Left lung (tissue), 10 donors: Measurements from ENCODE around the gene FRMD4A. TPM values are rescaled to one million over a fixed set of nuclear protein-coding genes. Genes with fewer than 3 reads are reported as not detected.

Source experiments
- ATAC-seq: fragments of 200-7000 bp; cut with Tn5 transposase; one replicate; pipeline ENCODE4 v1.9.1; 2020; ENCODE audit warnings: moderate library complexity
- DNase-seq, 4 donors: peaks; one replicate each; pipeline ENCODE4 v3.0.0-alpha.2; 2013 to 2020
- H3K27ac ChIP-seq, 2 donors: fragments of 200-600 bp; sonication (generic) in 1 of 2; one replicate each; pipeline versions ENCODE4 v1.5.0 to v1.8.0; 2020 to 2021
- H3K27me3 ChIP-seq, 2 donors: fragments of 200-600 bp; sonication (generic) in 1 of 2; one replicate each; pipeline versions ENCODE4 v1.5.0 to v1.8.0; 2020 to 2021
- H3K36me3 ChIP-seq, 2 donors: fragments of 200-600 bp; sonication (generic) in 1 of 2; one replicate each; pipeline versions ENCODE4 v1.5.0 to v1.8.0; 2020 to 2021
- H3K4me1 ChIP-seq, 2 donors: fragments of 200-600 bp; one replicate each; pipeline ENCODE4 v1.8.0; 2021
- H3K4me3 ChIP-seq, 2 donors: fragments of 200-600 bp; sonication (generic) in 1 of 2; one replicate each; pipeline versions ENCODE4 v1.5.0 to v1.8.0; 2020 to 2021; ENCODE audit warnings: mild to moderate bottlenecking in 1 of 2
- H3K9me3 ChIP-seq, 2 donors: fragments of 200-600 bp; sonication (generic) in 1 of 2; one replicate each; pipeline versions ENCODE4 v1.5.0 to v1.8.0; 2020 to 2021
- intact Hi-C, 2 donors: fragments of 100-400 bp; cut with DNase I; formaldehyde crosslinking; loops; one replicate each; pipeline versions ENCODE4 v1.11.2 to v1.14.2; 2022
- polyA plus RNA-seq, 6 donors: library from polyadenylated mRNA; unstranded; fragments of 120-200 nt; gene quantifications; one replicate each; pipeline ENCODE4 v1.2.1, GENCODE V29; 2013; ENCODE audit not compliant: insufficient read length in 6 of 6
- total RNA-seq, 2 donors: library from RNA; stranded (reverse); fragmentation: NEBNext Ultra II Directional; extraction: Animal tissue kit (Norgen Biotek cat#: 25700); gene quantifications; one replicate each; pipeline ENCODE4 v1.2.1, GENCODE V29; 2021
- TF ChIP-seq, protein P1 (sequence below), 2 donors: fragments of 200-600 bp; sonication (generic) in 1 of 2; IDR thresholded peaks; one replicate each; pipeline versions ENCODE4 v1.5.0 to v1.8.0; 2021; ENCODE audit warnings: antibody characterized with exemption in 2 of 2
- donor health status: DM: no; HTN: yes; CAD: no.
- donor health status: DM: no; HTN: no; CAD: no.

The FRMD4A gene
- total and polyA plus RNA-seq, 8 donors, result 33.9 to 62.8 (median 57.0) TPM

DNA sequence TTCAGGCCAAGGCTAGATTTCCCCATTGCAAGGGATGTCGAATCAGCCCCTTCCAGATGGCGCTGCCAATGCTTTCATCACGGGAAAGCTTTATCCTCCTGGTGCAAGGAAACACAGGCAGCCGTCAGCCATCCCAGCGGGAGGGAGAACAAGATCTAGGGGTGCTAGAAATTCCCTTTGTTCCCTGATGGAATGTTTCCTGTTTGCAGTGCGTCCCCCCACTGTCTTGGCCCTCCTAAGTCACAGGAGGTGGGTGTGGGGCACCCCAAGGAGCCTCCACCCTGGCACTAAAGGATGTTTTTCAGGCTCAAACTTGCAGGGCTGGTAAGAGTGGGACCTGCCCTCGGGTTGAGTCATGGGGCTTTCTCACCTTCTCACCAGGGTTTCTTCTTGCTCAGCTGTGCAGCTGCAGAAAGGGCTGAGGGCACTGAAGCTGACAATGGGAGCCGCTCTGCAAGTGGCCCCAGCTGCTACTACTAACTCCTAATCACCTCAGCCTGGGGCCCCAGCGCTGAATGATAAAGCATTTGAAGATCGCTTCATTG is 640.4 kb downstream of the FRMD4A start:
- intact Hi-C loops, result no loop called here
- H3K9me3 ChIP-seq, result no peaks in the 10 kb centered on the region
- H3K27ac ChIP-seq, result no peak overlapping the region
- TF ChIP-seq, protein P1, sequence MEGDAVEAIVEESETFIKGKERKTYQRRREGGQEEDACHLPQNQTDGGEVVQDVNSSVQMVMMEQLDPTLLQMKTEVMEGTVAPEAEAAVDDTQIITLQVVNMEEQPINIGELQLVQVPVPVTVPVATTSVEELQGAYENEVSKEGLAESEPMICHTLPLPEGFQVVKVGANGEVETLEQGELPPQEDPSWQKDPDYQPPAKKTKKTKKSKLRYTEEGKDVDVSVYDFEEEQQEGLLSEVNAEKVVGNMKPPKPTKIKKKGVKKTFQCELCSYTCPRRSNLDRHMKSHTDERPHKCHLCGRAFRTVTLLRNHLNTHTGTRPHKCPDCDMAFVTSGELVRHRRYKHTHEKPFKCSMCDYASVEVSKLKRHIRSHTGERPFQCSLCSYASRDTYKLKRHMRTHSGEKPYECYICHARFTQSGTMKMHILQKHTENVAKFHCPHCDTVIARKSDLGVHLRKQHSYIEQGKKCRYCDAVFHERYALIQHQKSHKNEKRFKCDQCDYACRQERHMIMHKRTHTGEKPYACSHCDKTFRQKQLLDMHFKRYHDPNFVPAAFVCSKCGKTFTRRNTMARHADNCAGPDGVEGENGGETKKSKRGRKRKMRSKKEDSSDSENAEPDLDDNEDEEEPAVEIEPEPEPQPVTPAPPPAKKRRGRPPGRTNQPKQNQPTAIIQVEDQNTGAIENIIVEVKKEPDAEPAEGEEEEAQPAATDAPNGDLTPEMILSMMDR (IDR thresholded peaks at IDR 0.05), result no peak
- DNase-seq, result no peak
- no peaks in the 10 kb centered on the region for H3K27me3 ChIP-seq
- peaks cover 0 to 14% of the 10 kb centered on the region in 2 donors for H3K4me1 ChIP-seq
- H3K4me3 ChIP-seq, result no peak overlapping the region
- no peak for ATAC-seq
- H3K36me3 ChIP-seq, result peaks cover 0 to 33% of the 10 kb centered on the region in 2 donors

DNA sequence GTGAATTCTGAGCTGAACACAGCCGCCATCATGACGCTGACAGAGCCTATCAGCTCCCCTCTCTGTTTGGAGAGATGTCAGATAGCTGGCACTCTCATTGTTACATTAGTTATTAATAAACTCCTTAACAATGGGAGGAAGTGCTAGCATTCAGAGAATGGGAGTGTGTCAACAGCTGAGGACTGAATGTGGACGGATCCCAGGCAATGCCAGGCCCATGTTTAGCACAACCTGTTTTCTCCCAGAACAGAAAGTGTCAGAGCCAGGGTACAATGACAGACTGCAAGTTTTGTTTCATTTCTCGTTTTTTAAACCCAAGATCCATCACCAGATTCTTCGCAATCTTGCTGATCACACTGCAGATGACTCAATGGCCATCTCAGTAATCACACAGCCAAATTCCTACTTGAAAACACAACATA is 644.4 kb downstream of the FRMD4A start:
- H3K9me3 ChIP-seq, result no peaks in the 10 kb centered on the region
- TF ChIP-seq, protein P1 (IDR thresholded peaks at IDR 0.05), result no peak
- peak overlapping the region in 1 of 2 donors; percentile 50 for H3K27ac ChIP-seq
- intact Hi-C loops, result no loop called here
- peak; percentile 18 for ATAC-seq
- peaks cover 0 to 7% of the 10 kb centered on the region in 2 donors for H3K36me3 ChIP-seq
- no peak overlapping the region for H3K4me3 ChIP-seq
- H3K4me1 ChIP-seq, result peaks cover 6 to 25% of the 10 kb centered on the region in 2 donors
- no peak for DNase-seq
- no peaks in the 10 kb centered on the region for H3K27me3 ChIP-seq

DNA sequence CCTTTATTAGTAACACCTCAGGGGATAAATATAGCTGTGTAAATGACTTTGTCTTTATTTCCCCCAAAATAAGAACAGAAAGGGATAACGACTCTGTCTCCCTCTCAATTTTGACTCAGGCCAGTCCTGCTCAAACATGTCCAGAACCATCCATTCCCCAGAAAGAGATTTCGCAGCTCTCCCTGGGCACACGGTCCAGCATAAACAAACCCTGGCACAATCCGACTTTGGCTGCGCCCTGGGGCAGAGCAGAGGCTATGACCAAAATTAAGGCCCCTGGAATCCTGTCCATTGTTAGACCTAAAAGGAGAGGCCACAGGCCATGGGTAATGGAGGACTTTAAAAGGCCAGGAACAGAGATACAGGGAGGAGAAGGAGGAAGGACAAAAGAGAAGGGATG is 644.8 kb downstream of the FRMD4A start:
- no peaks in the 10 kb centered on the region for H3K27me3 ChIP-seq
- peaks cover 6 to 25% of the 10 kb centered on the region in 2 donors for H3K4me1 ChIP-seq
- peaks cover 0 to 3% of the 10 kb centered on the region in 2 donors for H3K36me3 ChIP-seq
- ATAC-seq (no peak), DNase-seq (no peak)
- no peaks in the 10 kb centered on the region for H3K9me3 ChIP-seq
- H3K27ac ChIP-seq, result peak overlapping the region in 1 of 2 donors; percentile 50
- no peak overlapping the region for H3K4me3 ChIP-seq
- TF ChIP-seq, protein P1 (IDR thresholded peaks at IDR 0.05), result no peak
- intact Hi-C loops, result no loop called here

DNA sequence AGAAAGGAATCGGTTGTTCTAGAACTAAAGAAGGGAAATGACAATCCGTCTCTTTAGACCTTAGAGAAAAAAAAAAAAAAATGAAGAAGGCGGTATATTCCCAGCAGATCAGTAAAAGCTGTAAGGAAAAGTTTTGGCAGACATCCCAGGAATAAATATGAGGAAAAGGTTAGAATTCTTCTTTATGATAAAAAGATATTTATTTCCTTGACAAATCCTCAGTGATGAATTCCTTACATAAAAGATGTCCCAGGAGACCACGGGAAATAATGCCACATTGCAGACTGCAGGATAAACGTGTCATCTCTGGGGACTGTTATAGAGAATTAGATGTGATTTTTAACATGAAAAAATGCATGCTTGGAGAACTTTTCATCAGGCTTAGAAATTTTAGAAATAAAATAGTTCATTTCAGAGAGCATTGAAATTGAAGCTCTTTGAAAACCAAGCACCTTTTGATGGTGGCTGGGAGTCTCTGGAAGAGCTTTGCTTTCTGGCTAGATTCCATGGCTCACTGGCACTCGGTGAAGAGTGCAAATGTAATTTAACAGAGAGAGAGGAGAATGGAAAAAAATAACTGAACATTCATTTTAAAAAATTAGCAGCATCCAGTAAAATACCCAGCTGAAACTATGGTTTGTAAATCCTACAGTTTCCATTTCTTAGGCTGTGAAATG is 645.8 kb downstream of the FRMD4A start:
- Histone ChIP-seq H3K27me3 (no peaks in the 10 kb centered on the region), H3K4me1 (peaks cover 6 to 25% of the 10 kb centered on the region in 2 donors), H3K36me3 (peaks cover 0 to 3% of the 10 kb centered on the region in 2 donors), H3K27ac (peak overlapping the region; percentile 50 to 61), H3K9me3 (no peaks in the 10 kb centered on the region), H3K4me3 (no peak overlapping the region)
- intact Hi-C loops, result no loop called here
- TF ChIP-seq, protein P1 (IDR thresholded peaks at IDR 0.05), result no peak
- ATAC-seq, result no peak
- no peak for DNase-seq

DNA sequence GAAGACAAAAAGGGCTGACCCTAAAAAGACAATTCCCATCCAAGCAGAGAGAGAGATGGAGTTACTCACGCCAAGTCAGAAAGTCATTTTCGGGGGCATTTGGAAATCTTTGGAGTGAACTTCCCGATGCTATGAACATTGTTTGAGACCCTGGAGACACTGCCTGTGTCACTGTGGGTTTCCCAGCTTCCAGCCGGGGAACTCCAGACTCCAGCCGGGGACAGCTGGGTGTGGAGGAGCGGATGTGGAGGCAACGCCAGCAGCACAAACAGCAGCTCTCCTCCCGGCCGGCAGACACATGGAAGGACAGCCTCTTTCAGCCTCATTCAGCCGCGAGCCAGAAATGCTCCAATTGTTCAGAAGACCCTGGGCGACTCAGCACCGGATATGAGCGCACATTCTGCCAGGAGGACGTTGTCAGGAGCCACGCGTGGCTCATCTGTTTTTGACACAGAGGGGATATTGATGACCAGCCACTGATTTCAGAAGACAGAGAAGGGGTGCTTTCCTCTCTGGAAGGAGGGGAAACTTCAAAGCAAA is 646.4 kb downstream of the FRMD4A start:
- Histone ChIP-seq H3K4me3 (no peak overlapping the region), H3K4me1 (peaks cover 6 to 25% of the 10 kb centered on the region in 2 donors), H3K9me3 (no peaks in the 10 kb centered on the region), H3K36me3 (peaks cover 0 to 3% of the 10 kb centered on the region in 2 donors), H3K27me3 (no peaks in the 10 kb centered on the region), H3K27ac (peak overlapping the region; percentile 50 to 61)
- TF ChIP-seq, protein P1 (IDR thresholded peaks at IDR 0.05), result no peak
- DNase-seq (peak in 3 of 4 donors; percentile 50 to 94 (median 83)), ATAC-seq (peak; percentile 75)
- intact Hi-C loops, result no loop called here
